NB4 (cell line): ENCODE measurements around the gene BICDL2.

Experiments
- CTCF ChIP-seq: IDR thresholded peaks from one replicate; pipeline ENCODE4 v1.5.1; 2012; ENCODE audit warnings: low read depth, low read length
- MAX ChIP-seq: IDR thresholded peaks from 2 replicates; pipeline ENCODE4 v1.6.1; 2011; ENCODE audit warnings: low read depth, low read length
- MYC ChIP-seq: IDR thresholded peaks from 2 replicates; pipeline ENCODE4 v1.6.1; 2011; ENCODE audit warnings: low read depth, low read length

GRCh38 chr16:3004319-3004718 is 32.4 kb downstream of the BICDL2 start:
- TF ChIP-seq CTCF (no peak), MYC (no peak), MAX (no peak)
